Liver (tissue), 9 donors: ENCODE data around the gene PKD1L1. TPM values are rescaled to one million over a fixed set of nuclear protein-coding genes. Genes with fewer than 3 reads are reported as not detected.

Source experiments
- DNase-seq: peaks from one replicate; pipeline ENCODE4 v3.0.0-alpha.2; 2017; ENCODE audit warnings: low spot score
- H3K27ac ChIP-seq, 2 donors: one replicate each; pipeline ENCODE4 v1.7.0; 2013; ENCODE audit warnings: inconsistent platforms in 2 of 2, low read length in 2 of 2, control low read depth in 1 of 2, low read depth in 1 of 2, mild to moderate bottlenecking in 1 of 2
- H3K27me3 ChIP-seq, 4 donors: one replicate each; pipeline versions ENCODE4 v1.6.1 to v1.7.0; 2013; ENCODE audit warnings: low read length in 3 of 4, inconsistent platforms in 1 of 4, mild to moderate bottlenecking in 1 of 4, moderate library complexity in 1 of 4; ENCODE audit not compliant: control insufficient read depth in 4 of 4, insufficient read depth in 4 of 4
- H3K36me3 ChIP-seq, 4 donors: one replicate each; pipeline versions ENCODE4 v1.6.1 to v1.7.0; 2013; ENCODE audit warnings: low read length in 3 of 4, mild to moderate bottlenecking in 3 of 4, low read depth in 1 of 4, moderate library complexity in 1 of 4; ENCODE audit not compliant: control insufficient read depth in 4 of 4, insufficient read depth in 3 of 4
- H3K4me1 ChIP-seq, 4 donors: one replicate each; pipeline versions ENCODE4 v1.6.1 to v1.7.0; 2013; ENCODE audit warnings: low read length in 3 of 4, mild to moderate bottlenecking in 3 of 4, moderate library complexity in 1 of 4; ENCODE audit not compliant: control insufficient read depth in 4 of 4, insufficient read depth in 4 of 4
- H3K4me3 ChIP-seq, 3 donors: one replicate each; pipeline versions ENCODE4 v1.6.1 to v1.7.0; 2013; ENCODE audit warnings: low read length in 3 of 3, control low read depth in 1 of 3, low read depth in 1 of 3, mild to moderate bottlenecking in 1 of 3
- H3K9ac ChIP-seq, 2 donors: one replicate each; pipeline ENCODE4 v1.7.0; 2013; ENCODE audit warnings: low read length in 2 of 2, mild to moderate bottlenecking in 2 of 2, moderate library complexity in 2 of 2, control low read depth in 1 of 2, low read depth in 1 of 2
- H3K9me3 ChIP-seq, 4 donors: one replicate each; pipeline versions ENCODE4 v1.6.1 to v1.7.0; 2013; ENCODE audit warnings: low read length in 3 of 4; ENCODE audit not compliant: control insufficient read depth in 4 of 4
- EGR1 ChIP-seq, 2 donors: IDR thresholded peaks; 2 replicates each; pipeline ENCODE4 v1.6.1; 2016 to 2018; ENCODE audit warnings: antibody characterized with exemption in 2 of 2, low read depth in 2 of 2
- FOXA1 ChIP-seq: IDR thresholded peaks from 2 replicates; pipeline ENCODE4 v1.6.1; 2016; ENCODE audit warnings: antibody characterized with exemption
- FOXA2 ChIP-seq: IDR thresholded peaks from 2 replicates; pipeline ENCODE4 v1.6.1; 2016; ENCODE audit warnings: antibody characterized with exemption
- GABPA ChIP-seq, 2 donors: IDR thresholded peaks in 1 of 2; conservative IDR thresholded peaks in 1 of 2; 2 replicates each; pipeline ENCODE4 v1.6.1; 2016; ENCODE audit warnings: antibody characterized with exemption in 2 of 2, mild to moderate bottlenecking in 1 of 2, moderate library complexity in 1 of 2
- HNF4A ChIP-seq, 2 donors: conservative IDR thresholded peaks; 2 replicates each; pipeline ENCODE4 v1.6.1; 2016; ENCODE audit warnings: antibody characterized with exemption in 2 of 2, mild to moderate bottlenecking in 2 of 2
- HNF4G ChIP-seq: IDR thresholded peaks from 2 replicates; pipeline ENCODE4 v1.6.1; 2016; ENCODE audit warnings: antibody characterized with exemption
- JUND ChIP-seq, 2 donors: IDR thresholded peaks; 2 replicates each; pipeline ENCODE4 v1.6.1; 2016; ENCODE audit warnings: antibody characterized with exemption in 2 of 2
- NR2F2 ChIP-seq: IDR thresholded peaks from 2 replicates; pipeline ENCODE4 v1.6.1; 2016; ENCODE audit warnings: antibody characterized with exemption
- RAD21 ChIP-seq, 2 donors: IDR thresholded peaks; 2 replicates each; pipeline ENCODE4 v1.6.1; 2016; ENCODE audit warnings: antibody characterized with exemption in 2 of 2, mild to moderate bottlenecking in 2 of 2
- RXRA ChIP-seq, 2 donors: IDR thresholded peaks; 2 replicates each; pipeline ENCODE4 v1.6.1; 2017 to 2018; ENCODE audit warnings: antibody characterized with exemption in 2 of 2, mild to moderate bottlenecking in 1 of 2
- SP1 ChIP-seq: IDR thresholded peaks from 2 replicates; pipeline ENCODE4 v1.6.1; 2018; ENCODE audit warnings: antibody characterized with exemption, mild to moderate bottlenecking
- TAF1 ChIP-seq: conservative IDR thresholded peaks from 2 replicates; pipeline ENCODE4 v1.6.1; 2016; ENCODE audit warnings: antibody characterized with exemption, mild to moderate bottlenecking
- YY1 ChIP-seq: IDR thresholded peaks from 2 replicates; pipeline ENCODE4 v1.6.1; 2016; ENCODE audit warnings: antibody characterized with exemption, mild to moderate bottlenecking
- WGBS: extraction: QIAGEN DNeasy Blood & Tissue Kit; methylation state at CpG from one replicate; pipeline ENCODE4 v1.1.7; 2013; 5-methylcytosine and 5-hydroxymethylcytosine counted together
- polyA plus RNA-seq, 2 donors: library from polyadenylated mRNA; stranded (reverse) in 1 of 2; unstranded in 1 of 2; fragments of 200-250 nt in 1 of 2; fragments of >200 nt in 1 of 2; fragmentation: Nextera tagmentation in 1 of 2; extraction: Ambion mirVana in 1 of 2; gene quantifications; one replicate each; pipeline versions ENCODE4 v1.2.1 to v1.2.3, GENCODE V29; 2013 to 2015
- total RNA-seq, 2 donors: library from RNA; depleted of rRNA; stranded (reverse); fragments of >200 nt; gene quantifications; one replicate each; pipeline ENCODE4 v1.2.3, GENCODE V29; 2014
- TF ChIP-seq, protein P1 (sequence below): IDR thresholded peaks from 2 replicates; pipeline ENCODE4 v1.6.1; 2016; ENCODE audit warnings: antibody characterized with exemption
- TF ChIP-seq, protein P2 (sequence below): fragments of 150-350 bp; IDR thresholded peaks from 2 replicates; pipeline ENCODE4 v1.5.1; 2017; ENCODE audit warnings: improper control_type of control experiment, low read depth, low read length; ENCODE audit not compliant: missing input control
- TF ChIP-seq, protein P3 (sequence below): IDR thresholded peaks from 2 replicates; pipeline ENCODE4 v1.6.1; 2016; ENCODE audit warnings: antibody characterized with exemption, mild to moderate bottlenecking
- TF ChIP-seq, protein P4 (sequence below): IDR thresholded peaks from 2 replicates; pipeline ENCODE4 v1.6.1; 2016; ENCODE audit warnings: antibody characterized with exemption
- TF ChIP-seq, protein P5 (sequence below): IDR thresholded peaks from 2 replicates; pipeline ENCODE4 v1.6.1; 2016; ENCODE audit warnings: antibody characterized with exemption
- donor health status: healthy.
- donor health status: healthy.
- donor health status: healthy.
- donor health status: healthy.
- donor health status: healthy.

Gene PKD1L1
- total and polyA plus RNA-seq, 4 donors = 0.08 to 0.25 (median 0.11) TPM

DNA sequence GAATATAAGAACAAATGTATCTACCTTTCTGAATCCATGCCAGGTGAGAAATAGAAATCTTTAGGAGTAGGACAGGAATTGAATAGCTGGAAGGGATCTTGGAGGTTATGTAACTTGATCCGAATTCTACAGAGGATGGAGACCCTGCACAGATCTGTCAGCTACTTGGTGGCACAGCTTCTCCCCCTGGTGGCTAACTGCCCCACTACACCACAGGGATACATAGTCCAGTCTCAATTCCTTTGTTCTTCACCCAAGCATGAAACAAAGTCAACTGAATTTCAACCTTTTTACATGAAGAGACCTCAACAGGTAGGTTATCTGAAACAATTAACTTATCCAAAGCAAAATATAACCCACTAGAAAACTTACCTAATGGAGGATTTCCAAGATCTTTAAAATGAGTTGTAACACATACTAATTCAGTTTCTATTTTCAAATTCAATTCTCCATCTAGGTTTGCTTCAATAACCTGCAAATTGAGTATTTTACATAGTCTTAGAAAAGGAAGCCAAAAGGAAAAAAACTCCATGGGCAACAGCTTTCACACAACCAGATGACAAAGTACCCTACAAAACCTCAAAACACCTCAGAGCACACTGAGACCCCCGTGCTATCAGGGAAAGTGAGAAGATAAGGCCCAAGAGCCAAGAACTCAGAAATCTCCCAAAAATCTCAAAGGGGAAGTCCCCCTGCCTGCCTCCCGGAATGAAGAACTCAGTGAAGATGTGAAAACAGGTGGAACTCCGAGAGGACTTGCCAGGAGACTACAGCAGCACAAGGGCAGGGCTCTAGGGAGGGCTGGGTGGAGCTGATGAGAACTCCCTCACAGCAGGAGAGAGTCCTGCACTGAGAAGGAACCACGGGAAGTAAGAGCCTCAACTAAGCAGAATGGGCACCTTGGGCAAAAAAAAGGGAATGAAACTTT is 20.8 kb upstream of the PKD1L1 start:
- no peak overlapping the region for H3K4me3 ChIP-seq
- TF ChIP-seq RAD21 (IDR thresholded peaks at IDR 0.05) (peak; percentile 75 to 80), HNF4G (no peak), NR2F2 (peak; percentile 20)
- TF ChIP-seq, protein P1, sequence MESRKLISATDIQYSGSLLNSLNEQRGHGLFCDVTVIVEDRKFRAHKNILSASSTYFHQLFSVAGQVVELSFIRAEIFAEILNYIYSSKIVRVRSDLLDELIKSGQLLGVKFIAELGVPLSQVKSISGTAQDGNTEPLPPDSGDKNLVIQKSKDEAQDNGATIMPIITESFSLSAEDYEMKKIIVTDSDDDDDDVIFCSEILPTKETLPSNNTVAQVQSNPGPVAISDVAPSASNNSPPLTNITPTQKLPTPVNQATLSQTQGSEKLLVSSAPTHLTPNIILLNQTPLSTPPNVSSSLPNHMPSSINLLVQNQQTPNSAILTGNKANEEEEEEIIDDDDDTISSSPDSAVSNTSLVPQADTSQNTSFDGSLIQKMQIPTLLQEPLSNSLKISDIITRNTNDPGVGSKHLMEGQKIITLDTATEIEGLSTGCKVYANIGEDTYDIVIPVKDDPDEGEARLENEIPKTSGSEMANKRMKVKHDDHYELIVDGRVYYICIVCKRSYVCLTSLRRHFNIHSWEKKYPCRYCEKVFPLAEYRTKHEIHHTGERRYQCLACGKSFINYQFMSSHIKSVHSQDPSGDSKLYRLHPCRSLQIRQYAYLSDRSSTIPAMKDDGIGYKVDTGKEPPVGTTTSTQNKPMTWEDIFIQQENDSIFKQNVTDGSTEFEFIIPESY = no peak
- TF ChIP-seq, protein P2, sequence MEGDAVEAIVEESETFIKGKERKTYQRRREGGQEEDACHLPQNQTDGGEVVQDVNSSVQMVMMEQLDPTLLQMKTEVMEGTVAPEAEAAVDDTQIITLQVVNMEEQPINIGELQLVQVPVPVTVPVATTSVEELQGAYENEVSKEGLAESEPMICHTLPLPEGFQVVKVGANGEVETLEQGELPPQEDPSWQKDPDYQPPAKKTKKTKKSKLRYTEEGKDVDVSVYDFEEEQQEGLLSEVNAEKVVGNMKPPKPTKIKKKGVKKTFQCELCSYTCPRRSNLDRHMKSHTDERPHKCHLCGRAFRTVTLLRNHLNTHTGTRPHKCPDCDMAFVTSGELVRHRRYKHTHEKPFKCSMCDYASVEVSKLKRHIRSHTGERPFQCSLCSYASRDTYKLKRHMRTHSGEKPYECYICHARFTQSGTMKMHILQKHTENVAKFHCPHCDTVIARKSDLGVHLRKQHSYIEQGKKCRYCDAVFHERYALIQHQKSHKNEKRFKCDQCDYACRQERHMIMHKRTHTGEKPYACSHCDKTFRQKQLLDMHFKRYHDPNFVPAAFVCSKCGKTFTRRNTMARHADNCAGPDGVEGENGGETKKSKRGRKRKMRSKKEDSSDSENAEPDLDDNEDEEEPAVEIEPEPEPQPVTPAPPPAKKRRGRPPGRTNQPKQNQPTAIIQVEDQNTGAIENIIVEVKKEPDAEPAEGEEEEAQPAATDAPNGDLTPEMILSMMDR = peak; percentile 68
- H3K4me1 ChIP-seq = peaks cover 0 to 1% (median 0%) of the 10 kb centered on the region in 4 donors
- H3K9ac ChIP-seq = no peak overlapping the region
- H3K27me3 ChIP-seq = no peaks in the 10 kb centered on the region
- WGBS = 78% methylated on average over 5 of the region's 5 CpGs
- no peak overlapping the region for H3K27ac ChIP-seq
- no peaks in the 10 kb centered on the region for H3K9me3 ChIP-seq
- DNase-seq = peak; percentile 67
- H3K36me3 ChIP-seq = peaks cover 20 to 57% (median 53%) of the 10 kb centered on the region in 4 donors

DNA sequence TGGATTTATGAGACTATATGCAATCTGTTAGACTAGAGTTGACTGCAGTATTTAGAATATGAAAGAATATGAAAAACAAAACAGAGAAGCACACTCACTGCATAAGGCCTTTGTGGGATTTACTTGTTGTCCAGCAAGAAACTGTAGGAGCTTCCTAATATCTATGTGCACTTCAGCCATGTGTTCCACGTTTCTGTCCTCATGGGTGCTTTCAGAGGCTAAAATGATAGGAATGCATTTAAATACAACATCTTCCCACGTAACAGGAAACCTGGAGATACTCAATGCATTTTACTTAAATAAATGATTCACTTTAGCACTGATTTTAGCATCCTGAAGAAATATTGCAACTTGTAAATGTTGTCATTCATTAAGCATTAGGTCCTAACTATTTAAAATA is 19.4 kb upstream of the PKD1L1 start:
- 91% methylated on average over 2 of the region's 2 CpGs for WGBS
- Histone ChIP-seq H3K4me1 (peaks cover 0 to 1% (median 0%) of the 10 kb centered on the region in 4 donors), H3K36me3 (peaks cover 15 to 55% (median 50%) of the 10 kb centered on the region in 4 donors), H3K27me3 (no peaks in the 10 kb centered on the region), H3K9me3 (no peaks in the 10 kb centered on the region), H3K9ac (no peak overlapping the region), H3K27ac (no peak overlapping the region), H3K4me3 (no peak overlapping the region)
- no peak for DNase-seq
- TF ChIP-seq TAF1 = no peak
- TF ChIP-seq FOXA1 = no peak
- no peak for TF ChIP-seq GABPA (IDR thresholded peaks at IDR 0.05 in 1 of 2, conservative IDR thresholded peaks at IDR 0.05 in 1 of 2)
- no peak for TF ChIP-seq NR2F2
- TF ChIP-seq HNF4G = no peak
- TF ChIP-seq FOXA2 = no peak
- TF ChIP-seq, protein P3, sequence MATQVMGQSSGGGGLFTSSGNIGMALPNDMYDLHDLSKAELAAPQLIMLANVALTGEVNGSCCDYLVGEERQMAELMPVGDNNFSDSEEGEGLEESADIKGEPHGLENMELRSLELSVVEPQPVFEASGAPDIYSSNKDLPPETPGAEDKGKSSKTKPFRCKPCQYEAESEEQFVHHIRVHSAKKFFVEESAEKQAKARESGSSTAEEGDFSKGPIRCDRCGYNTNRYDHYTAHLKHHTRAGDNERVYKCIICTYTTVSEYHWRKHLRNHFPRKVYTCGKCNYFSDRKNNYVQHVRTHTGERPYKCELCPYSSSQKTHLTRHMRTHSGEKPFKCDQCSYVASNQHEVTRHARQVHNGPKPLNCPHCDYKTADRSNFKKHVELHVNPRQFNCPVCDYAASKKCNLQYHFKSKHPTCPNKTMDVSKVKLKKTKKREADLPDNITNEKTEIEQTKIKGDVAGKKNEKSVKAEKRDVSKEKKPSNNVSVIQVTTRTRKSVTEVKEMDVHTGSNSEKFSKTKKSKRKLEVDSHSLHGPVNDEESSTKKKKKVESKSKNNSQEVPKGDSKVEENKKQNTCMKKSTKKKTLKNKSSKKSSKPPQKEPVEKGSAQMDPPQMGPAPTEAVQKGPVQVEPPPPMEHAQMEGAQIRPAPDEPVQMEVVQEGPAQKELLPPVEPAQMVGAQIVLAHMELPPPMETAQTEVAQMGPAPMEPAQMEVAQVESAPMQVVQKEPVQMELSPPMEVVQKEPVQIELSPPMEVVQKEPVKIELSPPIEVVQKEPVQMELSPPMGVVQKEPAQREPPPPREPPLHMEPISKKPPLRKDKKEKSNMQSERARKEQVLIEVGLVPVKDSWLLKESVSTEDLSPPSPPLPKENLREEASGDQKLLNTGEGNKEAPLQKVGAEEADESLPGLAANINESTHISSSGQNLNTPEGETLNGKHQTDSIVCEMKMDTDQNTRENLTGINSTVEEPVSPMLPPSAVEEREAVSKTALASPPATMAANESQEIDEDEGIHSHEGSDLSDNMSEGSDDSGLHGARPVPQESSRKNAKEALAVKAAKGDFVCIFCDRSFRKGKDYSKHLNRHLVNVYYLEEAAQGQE = no peak
- TF ChIP-seq, protein P4, sequence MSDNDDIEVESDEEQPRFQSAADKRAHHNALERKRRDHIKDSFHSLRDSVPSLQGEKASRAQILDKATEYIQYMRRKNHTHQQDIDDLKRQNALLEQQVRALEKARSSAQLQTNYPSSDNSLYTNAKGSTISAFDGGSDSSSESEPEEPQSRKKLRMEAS = no peak
- TF ChIP-seq YY1 = no peak
- TF ChIP-seq EGR1 (IDR thresholded peaks at IDR 0.05; ENCODE audit: low read depth in 2 of 2) = no peak
- no peak for TF ChIP-seq HNF4A (conservative IDR thresholded peaks at IDR 0.05)
- no peak for TF ChIP-seq RAD21 (IDR thresholded peaks at IDR 0.05)
- TF ChIP-seq, protein P5, sequence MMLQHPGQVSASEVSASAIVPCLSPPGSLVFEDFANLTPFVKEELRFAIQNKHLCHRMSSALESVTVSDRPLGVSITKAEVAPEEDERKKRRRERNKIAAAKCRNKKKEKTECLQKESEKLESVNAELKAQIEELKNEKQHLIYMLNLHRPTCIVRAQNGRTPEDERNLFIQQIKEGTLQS = no peak
- TF ChIP-seq SP1 = no peak
- TF ChIP-seq, protein P1 = no peak
- no peak for TF ChIP-seq RXRA (IDR thresholded peaks at IDR 0.05)
- TF ChIP-seq JUND (IDR thresholded peaks at IDR 0.05) = no peak
- TF ChIP-seq, protein P2 = no peak
